Measurements from ENCODE around the gene PGM2L1. TPM values are rescaled to one million over a fixed set of nuclear protein-coding genes. Genes with fewer than 3 reads are reported as not detected.

The PGM2L1 gene
- total RNA-seq = 6.5 and 7.2 TPM in 2 replicates

- H3K36me3 ChIP-seq (ENCODE audit: insufficient read depth, low read length) = no peaks in the 10 kb centered on the region
- peak within 1 kb of the TSS; percentile 80 for H3K4me2 ChIP-seq (ENCODE audit: insufficient read depth, low read length)
- TF ChIP-seq CTCF (IDR thresholded peaks at IDR 0.05; ENCODE audit: extremely low read depth, low read depth, low read length) = no peak
- peak within 1 kb of the TSS; percentile 92 for H2AFZ ChIP-seq (ENCODE audit: low read length)
- H3K4me3 ChIP-seq (ENCODE audit: insufficient read depth, low read length) = peak within 1 kb of the TSS; percentile 73
- no peaks in the 10 kb centered on the region for H3K9me3 ChIP-seq (ENCODE audit: low read depth, low read length)
- H3K27ac ChIP-seq (ENCODE audit: low read depth, low read length) = peak within 1 kb of the TSS; percentile 56
- H4K20me1 ChIP-seq (ENCODE audit: insufficient read depth, low read length) = no peaks in the 10 kb centered on the region
- DNase-seq (ENCODE audit: insufficient read length, low spot score, missing footprints) = peak; percentile 98
- peaks cover 3% of the 10 kb centered on the region for H3K4me1 ChIP-seq (ENCODE audit: insufficient read depth, low read length)
- peaks cover 4% of the 10 kb centered on the region for H3K79me2 ChIP-seq (ENCODE audit: insufficient read depth, low read length)
- H3K27me3 ChIP-seq (ENCODE audit: insufficient read depth, low read length) = no peaks in the 10 kb centered on the region
Measured at GRCh38 chr11:74398244-74399159, at the start of gene PGM2L1. Gene PGM2L1 (minus strand): TSS chr11:74398433. CDS start chr11:74398161, 272 bp downstream.

GRCh38 chr11:74447720-74448119 is 49.5 kb upstream of the PGM2L1 start:
- no peak overlapping the region for H3K4me2 ChIP-seq (ENCODE audit: insufficient read depth, low read length)
- no peaks in the 10 kb centered on the region for H4K20me1 ChIP-seq (ENCODE audit: insufficient read depth, low read length)
- H2AFZ ChIP-seq (ENCODE audit: low read length) = no peak overlapping the region
- H3K27ac ChIP-seq (ENCODE audit: low read depth, low read length) = no peak overlapping the region
- DNase-seq (ENCODE audit: insufficient read length, low spot score, missing footprints) = no peak
- no peaks in the 10 kb centered on the region for H3K9me3 ChIP-seq (ENCODE audit: low read depth, low read length)
- H3K36me3 ChIP-seq (ENCODE audit: insufficient read depth, low read length) = no peaks in the 10 kb centered on the region
- peaks cover 1% of the 10 kb centered on the region for H3K27me3 ChIP-seq (ENCODE audit: insufficient read depth, low read length)
- no peaks in the 10 kb centered on the region for H3K79me2 ChIP-seq (ENCODE audit: insufficient read depth, low read length)
- TF ChIP-seq CTCF (IDR thresholded peaks at IDR 0.05; ENCODE audit: extremely low read depth, low read depth, low read length) = no peak
- H3K4me1 ChIP-seq (ENCODE audit: insufficient read depth, low read length) = peaks cover 19% of the 10 kb centered on the region
- H3K4me3 ChIP-seq (ENCODE audit: insufficient read depth, low read length) = no peak overlapping the region

- Histone ChIP-seq H3K79me2 (ENCODE audit: insufficient read depth, low read length) (no peaks in the 10 kb centered on the region), H3K4me2 (ENCODE audit: insufficient read depth, low read length) (no peak overlapping the region), H2AFZ (ENCODE audit: low read length) (no peak overlapping the region), H3K9me3 (ENCODE audit: low read depth, low read length) (no peaks in the 10 kb centered on the region), H3K27ac (ENCODE audit: low read depth, low read length) (no peak overlapping the region), H4K20me1 (ENCODE audit: insufficient read depth, low read length) (no peaks in the 10 kb centered on the region), H3K27me3 (ENCODE audit: insufficient read depth, low read length) (no peaks in the 10 kb centered on the region), H3K4me1 (ENCODE audit: insufficient read depth, low read length) (peaks cover 23% of the 10 kb centered on the region), H3K4me3 (ENCODE audit: insufficient read depth, low read length) (no peak overlapping the region), H3K36me3 (ENCODE audit: insufficient read depth, low read length) (no peaks in the 10 kb centered on the region)
- no peak for DNase-seq (ENCODE audit: insufficient read length, low spot score, missing footprints)
- no peak for TF ChIP-seq CTCF (IDR thresholded peaks at IDR 0.05; ENCODE audit: extremely low read depth, low read depth, low read length)
Measured at GRCh38 chr11:74446532-74446938, 48.3 kb upstream of the PGM2L1 start.

GRCh38 chr11:74444173-74444826 is 46.1 kb upstream of the PGM2L1 start:
- H3K4me2 ChIP-seq (ENCODE audit: insufficient read depth, low read length) = no peak overlapping the region
- TF ChIP-seq CTCF (IDR thresholded peaks at IDR 0.05; ENCODE audit: extremely low read depth, low read depth, low read length) = no peak
- H3K79me2 ChIP-seq (ENCODE audit: insufficient read depth, low read length) = no peaks in the 10 kb centered on the region
- no peaks in the 10 kb centered on the region for H4K20me1 ChIP-seq (ENCODE audit: insufficient read depth, low read length)
- H3K4me3 ChIP-seq (ENCODE audit: insufficient read depth, low read length) = no peak overlapping the region
- no peak for DNase-seq (ENCODE audit: insufficient read length, low spot score, missing footprints)
- H2AFZ ChIP-seq (ENCODE audit: low read length) = no peak overlapping the region
- H3K9me3 ChIP-seq (ENCODE audit: low read depth, low read length) = no peaks in the 10 kb centered on the region
- H3K36me3 ChIP-seq (ENCODE audit: insufficient read depth, low read length) = no peaks in the 10 kb centered on the region
- no peak overlapping the region for H3K27ac ChIP-seq (ENCODE audit: low read depth, low read length)
- peaks cover 14% of the 10 kb centered on the region for H3K4me1 ChIP-seq (ENCODE audit: insufficient read depth, low read length)
- no peaks in the 10 kb centered on the region for H3K27me3 ChIP-seq (ENCODE audit: insufficient read depth, low read length)
